GM21619 (cell line): Measurements from ENCODE around the gene NRG3.
"Not testable (repeated sequence)": the region's sequence is repeated elsewhere in the genome, so short reads cannot be mapped to it uniquely, and the experiment has no call there.

Source experiments
- ATAC-seq: cut with Tn5 transposase; IDR thresholded peaks from one replicate; pipeline ENCODE4 v1.9.1; 2021; ENCODE audit not compliant: unreplicated experiment

Gene NRG3

GRCh38 chr10:82267465-82267864, 392.5 kb downstream of the NRG3 start:
- ATAC-seq: no peak

GRCh38 chr10:82267960-82268359, 393.0 kb downstream of the NRG3 start:
- ATAC-seq: no peak

GRCh38 chr10:82277591-82277990, 402.6 kb downstream of the NRG3 start:
- ATAC-seq: no peak

GRCh38 chr10:82278401-82279182, 403.6 kb downstream of the NRG3 start:
- no peak for ATAC-seq

- ATAC-seq: no peak
Measured at GRCh38 chr10:82282782-82283456, 407.9 kb downstream of the NRG3 start.

- no peak for ATAC-seq
Measured at GRCh38 chr10:82284180-82284579, 409.2 kb downstream of the NRG3 start.

GRCh38 chr10:82288461-82288881, 413.5 kb downstream of the NRG3 start:
- ATAC-seq: no peak

- no peak for ATAC-seq
Measured at GRCh38 chr10:82289945-82290344, 415.0 kb downstream of the NRG3 start.

- no peak for ATAC-seq
Measured at GRCh38 chr10:82294874-82295378, 419.9 kb downstream of the NRG3 start.

- no peak for ATAC-seq
Measured at GRCh38 chr10:82308641-82309040, 433.6 kb downstream of the NRG3 start.

- ATAC-seq: no peak
Measured at GRCh38 chr10:82310839-82311238, 435.8 kb downstream of the NRG3 start.

- no peak for ATAC-seq
Measured at GRCh38 chr10:82313401-82313800, 438.4 kb downstream of the NRG3 start.

- ATAC-seq: no peak
Measured at GRCh38 chr10:82318534-82318933, 443.5 kb downstream of the NRG3 start.

- no peak for ATAC-seq
Measured at GRCh38 chr10:82319074-82319473, 444.1 kb downstream of the NRG3 start.

- ATAC-seq: no peak
Measured at GRCh38 chr10:82319562-82319961, 444.6 kb downstream of the NRG3 start.

GRCh38 chr10:82321724-82322123, 446.7 kb downstream of the NRG3 start:
- ATAC-seq: no peak

GRCh38 chr10:82331716-82332115, 456.7 kb downstream of the NRG3 start:
- ATAC-seq: no peak

GRCh38 chr10:82335831-82336230, 460.8 kb downstream of the NRG3 start:
- no peak for ATAC-seq

- no peak for ATAC-seq
Measured at GRCh38 chr10:82340166-82340565, 465.2 kb downstream of the NRG3 start.

- ATAC-seq: not testable (repeated sequence)
Measured at GRCh38 chr10:82349590-82349989, 474.6 kb downstream of the NRG3 start.

GRCh38 chr10:82353381-82353780, 478.4 kb downstream of the NRG3 start:
- ATAC-seq: no peak

- ATAC-seq: no peak
Measured at GRCh38 chr10:82358486-82359099, 483.6 kb downstream of the NRG3 start.
